Stomach (tissue), 4 donors: ENCODE results near the gene MED25.

ENCODE experiments used
- CTCF ChIP-seq, 7 experiments: fragments of 450-650 bp in 4 of 7; fragments of 200-600 bp in 3 of 7; sonication (generic) in 3 of 7; IDR thresholded peaks; one replicate each; pipeline ENCODE4 v1.5.1; 2016 to 2019; ENCODE audit warnings: antibody characterized with exemption in 7 of 7, control low read depth in 2 of 7, mild to moderate bottlenecking in 1 of 7
- POLR2A ChIP-seq, 4 donors: fragments of 450-650 bp; IDR thresholded peaks; one replicate each; pipeline ENCODE4 v1.6.1; 2016; ENCODE audit warnings: antibody characterized with exemption in 4 of 4, control low read depth in 2 of 4, mild to moderate bottlenecking in 1 of 4, moderate library complexity in 1 of 4

DNA sequence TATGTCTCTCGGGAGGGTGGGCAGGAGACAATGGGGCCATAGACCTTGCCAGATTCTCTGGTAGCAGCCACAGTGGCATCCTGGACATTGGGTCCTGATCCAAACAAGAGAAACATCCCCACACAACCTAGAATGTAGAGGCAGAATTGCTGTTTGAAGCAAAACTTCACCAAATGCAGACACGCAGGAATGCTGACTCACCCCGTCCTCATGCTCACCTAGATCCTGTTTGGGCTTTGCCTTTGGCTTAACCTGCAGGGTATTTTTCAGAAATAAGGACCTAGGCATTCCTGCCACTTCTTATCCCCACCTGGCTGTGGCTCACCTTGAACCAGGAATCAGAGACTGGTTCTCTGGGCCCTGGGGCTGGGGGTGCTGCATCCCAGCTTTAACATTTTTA lies 66.7 kb downstream of the MED25 start:
- TF ChIP-seq POLR2A (IDR thresholded peaks at IDR 0.05) (no peak), CTCF (IDR thresholded peaks at IDR 0.05) (no peak)
